SU-DHL-6 (cell line): ENCODE data around the gene TKT.

Experiments
- H2AFZ ChIP-seq: fragments of 200-600 bp; sonication (generic); 2 replicates; pipeline ENCODE4 v1.6.1; 2014; ENCODE audit warnings: low read depth, mild to moderate bottlenecking, moderate library complexity, mixed read lengths, antibody characterized with exemption, low read length; ENCODE audit not compliant: severe bottlenecking
- H3F3A ChIP-seq: fragments of 200-600 bp; shearing (Covaris generic); 2 replicates; pipeline ENCODE4 v1.6.0; 2016; ENCODE audit warnings: antibody characterized with exemption, mild to moderate bottlenecking; ENCODE audit not compliant: insufficient read depth
- H3K27ac ChIP-seq: fragments of 200-600 bp; sonication (generic); 2 replicates; pipeline ENCODE4 v1.5.1; 2016; ENCODE audit warnings: low read depth, mild to moderate bottlenecking, low read length, moderate library complexity, mixed read lengths
- H3K27me3 ChIP-seq: fragments of 200-600 bp; sonication (generic), shearing (Covaris generic); 2 replicates; pipeline ENCODE4 v1.6.0; 2014; ENCODE audit warnings: mild to moderate bottlenecking, low read length
- H3K36me3 ChIP-seq: fragments of 200-600 bp; sonication (generic); 2 replicates; pipeline ENCODE4 v1.6.1; 2014; ENCODE audit warnings: mild to moderate bottlenecking, low read length, mixed read lengths
- H3K4me2 ChIP-seq: fragments of 300-600, 200-600 bp; shearing (Covaris generic), sonication (generic); 2 replicates; pipeline ENCODE4 v1.6.0; 2014; ENCODE audit warnings: low read length, low read depth, mild to moderate bottlenecking; ENCODE audit not compliant: poor library complexity, severe bottlenecking
- H3K4me3 ChIP-seq: fragments of 200-600 bp; sonication (generic); 2 replicates; pipeline ENCODE4 v1.5.1; 2014; ENCODE audit warnings: antibody characterized with exemption, low read length, mild to moderate bottlenecking, mixed read lengths; ENCODE audit not compliant: insufficient read depth, poor library complexity, severe bottlenecking
- H3K79me2 ChIP-seq: fragments of 200-600 bp; sonication (generic); 2 replicates; pipeline ENCODE4 v1.6.1; 2014; ENCODE audit warnings: mild to moderate bottlenecking, low read length, moderate library complexity; ENCODE audit not compliant: insufficient read depth
- H3K9ac ChIP-seq: fragments of 200-600 bp; sonication (generic); 2 replicates; pipeline ENCODE4 v1.7.0; 2014; ENCODE audit warnings: mild to moderate bottlenecking, low read length
- H3K9me2 ChIP-seq: fragments of 200-600 bp; sonication (generic); replicated peaks from 2 replicates; pipeline ENCODE4 v1.6.1; 2014; ENCODE audit warnings: low read length; ENCODE audit not compliant: insufficient read depth
- H3K9me3 ChIP-seq: fragments of 200-600 bp; sonication (generic); 2 replicates; pipeline ENCODE4 v1.6.1; 2014; ENCODE audit warnings: low read length, mixed read lengths; ENCODE audit not compliant: insufficient read depth
- H4K20me1 ChIP-seq: fragments of 200-600 bp; sonication (generic); 2 replicates; pipeline ENCODE4 v1.6.1; 2014; ENCODE audit warnings: low read depth, mild to moderate bottlenecking, antibody characterized with exemption, low read length, moderate library complexity, mixed read lengths
- EZH2phosphoT487 ChIP-seq: fragments of 200-600 bp; sonication (generic), shearing (Covaris generic); conservative IDR thresholded peaks from 2 replicates; pipeline ENCODE4 v1.6.1; 2018; ENCODE audit warnings: mild to moderate bottlenecking, antibody characterized with exemption, low read length, moderate library complexity, mixed read lengths
- TF ChIP-seq, protein P1 (sequence below): fragments of 200-600 bp; sonication (generic); IDR thresholded peaks from one replicate; pipeline ENCODE4 v1.5.1; 2017; ENCODE audit warnings: antibody characterized with exemption, mild to moderate bottlenecking, low read length, moderate library complexity; ENCODE audit not compliant: insufficient read depth, poor library complexity, severe bottlenecking

TKT gene

GRCh38 chr3:53219895-53220483 is 35.8 kb downstream of the TKT start:
- Histone ChIP-seq H3K4me2 (no peak overlapping the region), H2AFZ (no peak overlapping the region)

GRCh38 chr3:53218131-53218530 is 37.7 kb downstream of the TKT start:
- Histone ChIP-seq H3K4me3 (no peak overlapping the region), H2AFZ (no peak overlapping the region), H3K9ac (no peak overlapping the region), H3K79me2 (peaks cover 38% of the 10 kb centered on the region), H3K27me3 (no peaks in the 10 kb centered on the region), H3K36me3 (no peaks in the 10 kb centered on the region), H3K27ac (peak overlapping the region; percentile 22; the same call in 1 of the 2 replicates), H3F3A (peaks cover 17% of the 10 kb centered on the region), H3K4me2 (no peak overlapping the region), H4K20me1 (peaks cover 6% of the 10 kb centered on the region; the same call in 1 of the 2 replicates), H3K9me3 (no peaks in the 10 kb centered on the region), H3K9me2 (no peaks in the 10 kb centered on the region)
- TF ChIP-seq EZH2phosphoT487, result no peak
- TF ChIP-seq, protein P1, sequence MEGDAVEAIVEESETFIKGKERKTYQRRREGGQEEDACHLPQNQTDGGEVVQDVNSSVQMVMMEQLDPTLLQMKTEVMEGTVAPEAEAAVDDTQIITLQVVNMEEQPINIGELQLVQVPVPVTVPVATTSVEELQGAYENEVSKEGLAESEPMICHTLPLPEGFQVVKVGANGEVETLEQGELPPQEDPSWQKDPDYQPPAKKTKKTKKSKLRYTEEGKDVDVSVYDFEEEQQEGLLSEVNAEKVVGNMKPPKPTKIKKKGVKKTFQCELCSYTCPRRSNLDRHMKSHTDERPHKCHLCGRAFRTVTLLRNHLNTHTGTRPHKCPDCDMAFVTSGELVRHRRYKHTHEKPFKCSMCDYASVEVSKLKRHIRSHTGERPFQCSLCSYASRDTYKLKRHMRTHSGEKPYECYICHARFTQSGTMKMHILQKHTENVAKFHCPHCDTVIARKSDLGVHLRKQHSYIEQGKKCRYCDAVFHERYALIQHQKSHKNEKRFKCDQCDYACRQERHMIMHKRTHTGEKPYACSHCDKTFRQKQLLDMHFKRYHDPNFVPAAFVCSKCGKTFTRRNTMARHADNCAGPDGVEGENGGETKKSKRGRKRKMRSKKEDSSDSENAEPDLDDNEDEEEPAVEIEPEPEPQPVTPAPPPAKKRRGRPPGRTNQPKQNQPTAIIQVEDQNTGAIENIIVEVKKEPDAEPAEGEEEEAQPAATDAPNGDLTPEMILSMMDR, result no peak

More at GRCh38 chr3:53219895-53220483, 35.8 kb downstream of the TKT start:
- Histone ChIP-seq H3K9ac (no peak overlapping the region), H3K27ac (no peak overlapping the region), H4K20me1 (peaks cover 3% of the 10 kb centered on the region; the same call in 1 of the 2 replicates), H3K9me3 (no peaks in the 10 kb centered on the region), H3K27me3 (no peaks in the 10 kb centered on the region), H3K79me2 (peaks cover 29% of the 10 kb centered on the region), H3K4me3 (no peak overlapping the region), H3F3A (peaks cover 22% of the 10 kb centered on the region), H3K9me2 (no peaks in the 10 kb centered on the region), H3K36me3 (no peaks in the 10 kb centered on the region)
- TF ChIP-seq, protein P1, result peak; percentile 84
- no peak for TF ChIP-seq EZH2phosphoT487

- TF ChIP-seq EZH2phosphoT487, result no peak
- TF ChIP-seq, protein P1, result no peak
- H2AFZ ChIP-seq, result no peak overlapping the region
- no peaks in the 10 kb centered on the region for H3K27me3 ChIP-seq
- H3K79me2 ChIP-seq, result peaks cover 48% of the 10 kb centered on the region
- H3K36me3 ChIP-seq, result 0 out of 2 replicates have a peak, but pooled peaks cover 2% of the 10 kb centered on the region
- no peak overlapping the region for H3K27ac ChIP-seq
- H3K9me2 ChIP-seq, result no peaks in the 10 kb centered on the region
- peaks cover 6% of the 10 kb centered on the region; the same call in 1 of the 2 replicates for H4K20me1 ChIP-seq
- no peak overlapping the region for H3K4me3 ChIP-seq
- peaks cover 18% of the 10 kb centered on the region for H3F3A ChIP-seq
- H3K9me3 ChIP-seq, result no peaks in the 10 kb centered on the region
- no peak overlapping the region for H3K4me2 ChIP-seq
- no peak overlapping the region for H3K9ac ChIP-seq
These were observed 38.6 kb downstream of the TKT start for GRCh38 chr3:53217175-53217574.
